ENCODE results near the gene BCO1.

The BCO1 gene

GRCh38 chr16:81327447-81328196 is 89.1 kb downstream of the BCO1 start:
- DNase-seq (ENCODE audit: low read depth): no peak
- TF ChIP-seq CTCF (conservative IDR thresholded peaks at IDR 0.05; ENCODE audit: low read length): no peak
- H3K4me3 ChIP-seq (ENCODE audit: low read length): no peak overlapping the region

DNA sequence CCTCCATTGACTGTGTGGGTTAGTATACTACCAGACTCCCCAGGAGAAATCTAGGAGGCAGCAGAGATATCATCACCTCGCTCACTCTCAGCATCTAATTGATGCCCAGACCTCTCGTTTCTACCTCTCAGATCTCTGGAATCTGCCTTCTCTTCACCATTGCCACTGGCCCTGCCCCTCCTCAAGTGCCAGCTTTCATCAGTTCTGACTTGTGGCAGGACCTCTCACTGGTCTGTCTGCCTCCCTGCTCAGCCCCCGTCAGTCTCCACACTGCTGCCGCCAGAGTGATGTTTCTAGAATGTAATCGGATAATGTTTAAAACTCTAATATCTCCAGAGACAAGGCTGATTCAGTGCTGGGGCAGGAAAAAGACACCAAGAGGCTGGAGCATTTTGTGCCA is 91.5 kb downstream of the BCO1 start:
- no peak for TF ChIP-seq CTCF (conservative IDR thresholded peaks at IDR 0.05; ENCODE audit: low read length)
- no peak overlapping the region for H3K4me3 ChIP-seq (ENCODE audit: low read length)
- DNase-seq (ENCODE audit: low read depth): no peak

GRCh38 chr16:81333356-81333755 is 94.9 kb downstream of the BCO1 start:
- no peak overlapping the region for H3K4me3 ChIP-seq (ENCODE audit: low read length)
- TF ChIP-seq CTCF (conservative IDR thresholded peaks at IDR 0.05; ENCODE audit: low read length): no peak
- DNase-seq (ENCODE audit: low read depth): no peak

DNA sequence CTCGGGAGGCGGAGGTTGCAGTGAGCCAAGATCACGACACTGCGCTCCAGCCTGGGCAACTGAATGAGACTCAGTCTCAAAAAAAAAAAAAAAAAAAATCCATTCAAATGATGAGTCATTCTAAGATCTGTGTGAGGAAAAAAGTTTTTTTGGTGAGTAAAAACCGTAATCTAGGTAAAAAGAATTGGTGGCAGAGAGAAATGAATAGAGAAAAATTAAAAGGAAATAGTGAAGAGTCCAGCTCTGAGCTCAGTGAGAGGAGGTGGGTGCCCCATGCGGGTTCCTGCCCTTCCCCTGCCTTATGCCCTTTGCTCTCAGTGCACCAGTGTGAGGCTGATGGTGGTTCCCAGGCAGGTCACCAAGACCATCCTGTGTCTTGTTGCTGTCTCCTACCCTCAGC is 97.2 kb downstream of the BCO1 start:
- H3K4me3 ChIP-seq (ENCODE audit: low read length): no peak overlapping the region
- DNase-seq (ENCODE audit: low read depth): no peak
- TF ChIP-seq CTCF (conservative IDR thresholded peaks at IDR 0.05; ENCODE audit: low read length): no peak

DNA sequence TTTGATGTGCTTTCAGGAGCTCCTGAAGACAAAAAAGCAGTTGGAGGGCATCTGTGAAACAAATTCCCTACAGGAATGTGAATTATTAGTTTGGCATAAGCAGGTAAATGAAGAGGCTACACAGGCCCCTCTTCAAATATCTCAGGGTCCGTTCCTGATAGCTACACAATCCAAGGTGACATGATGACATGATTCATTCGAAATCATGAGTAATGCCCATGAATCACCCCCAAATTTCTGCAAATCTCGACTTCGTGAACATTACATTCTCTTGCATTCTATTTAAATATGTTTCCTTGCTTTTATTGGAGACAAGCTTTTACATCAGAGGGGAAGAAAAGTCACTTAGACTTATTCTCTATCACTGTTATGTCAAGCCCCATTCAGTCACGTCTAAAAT is 98.6 kb downstream of the BCO1 start:
- H3K4me3 ChIP-seq (ENCODE audit: low read length): no peak overlapping the region
- TF ChIP-seq CTCF (conservative IDR thresholded peaks at IDR 0.05; ENCODE audit: low read length): no peak
- DNase-seq (ENCODE audit: low read depth): no peak

Measured in AG10803 (cell line).